MM.1S (cell line): Measurements from ENCODE around the gene TBC1D23.

Experiments
- DNase-seq: peaks from one replicate; pipeline ENCODE4 v3.0.0-alpha.2; 2015
- H2AFZ ChIP-seq: fragments of 300-600 bp; sonication (generic); 2 replicates; pipeline ENCODE4 v1.6.0; 2016; ENCODE audit warnings: antibody characterized with exemption, low read length
- H3F3A ChIP-seq: fragments of 300-600 bp; sonication (generic); 2 replicates; pipeline ENCODE4 v1.6.1; 2016; ENCODE audit warnings: mild to moderate bottlenecking, antibody characterized with exemption, low read length, moderate library complexity, mixed read lengths; ENCODE audit not compliant: insufficient read depth
- H3K27ac ChIP-seq: fragments of 300-600 bp; sonication (generic); 2 replicates; pipeline ENCODE4 v1.5.1; 2016; ENCODE audit warnings: mild to moderate bottlenecking, low read length
- H3K27me3 ChIP-seq: fragments of 300-600 bp; sonication (generic); replicated peaks from 2 replicates; pipeline ENCODE4 v1.6.0; 2016; ENCODE audit warnings: low read length; ENCODE audit not compliant: insufficient read depth
- H3K36me3 ChIP-seq: fragments of 300-600 bp; sonication (generic); replicated peaks from 2 replicates; pipeline ENCODE4 v1.6.1; 2016; ENCODE audit warnings: mild to moderate bottlenecking, low read length, mixed read lengths; ENCODE audit not compliant: insufficient read depth
- H3K4me1 ChIP-seq: fragments of 300-600 bp; sonication (generic); 2 replicates; pipeline ENCODE4 v1.6.1; 2016; ENCODE audit warnings: low read length, mixed read lengths
- H3K4me2 ChIP-seq: fragments of 300-600 bp; sonication (generic); 2 replicates; pipeline ENCODE4 v1.6.0; 2016; ENCODE audit warnings: low read depth, low read length
- H3K4me3 ChIP-seq: fragments of 300-600 bp; sonication (generic); 2 replicates; pipeline ENCODE4 v1.5.1; 2016; ENCODE audit warnings: low read length, mixed read lengths
- H3K79me2 ChIP-seq: fragments of 300-600 bp; sonication (generic); 2 replicates; pipeline ENCODE4 v1.6.1; 2016; ENCODE audit warnings: mixed run types, low read length, mixed read lengths
- H3K9ac ChIP-seq: fragments of 300-600 bp; sonication (generic); 2 replicates; pipeline ENCODE4 v1.6.1; 2016; ENCODE audit warnings: low read length, mixed read lengths
- H3K9me2 ChIP-seq: fragments of 300-600 bp; sonication (generic); replicated peaks from 2 replicates; pipeline ENCODE4 v1.6.1; 2016; ENCODE audit warnings: mild to moderate bottlenecking, low read length, mixed read lengths; ENCODE audit not compliant: insufficient read depth
- H3K9me3 ChIP-seq: fragments of 300-600 bp; sonication (generic); replicated peaks from 2 replicates; pipeline ENCODE4 v1.6.1; 2016; ENCODE audit warnings: mild to moderate bottlenecking, low read length, mixed read lengths; ENCODE audit not compliant: insufficient read depth
- H4K20me1 ChIP-seq: fragments of 300-600 bp; sonication (generic); 2 replicates; pipeline ENCODE4 v1.6.1; 2016; ENCODE audit warnings: mild to moderate bottlenecking, low read length, moderate library complexity, mixed read lengths; ENCODE audit not compliant: insufficient read depth
- CTCF ChIP-seq: fragments of 300-600 bp; sonication (generic); IDR thresholded peaks from 2 replicates; pipeline ENCODE4 v1.5.1; 2016; ENCODE audit warnings: antibody characterized with exemption, low read length, mixed read lengths
- EZH2 ChIP-seq: fragments of 300-600 bp; sonication (generic); optimal IDR thresholded peaks from 2 replicates; pipeline ENCODE3; 2017; ENCODE audit warnings: low read depth, mild to moderate bottlenecking, antibody characterized with exemption, low read length, mixed read lengths
- EZH2phosphoT487 ChIP-seq: fragments of 300-600 bp; sonication (generic); IDR thresholded peaks from 2 replicates; pipeline ENCODE4 v1.6.1; 2018; ENCODE audit warnings: antibody characterized with exemption, low read length

Gene TBC1D23

GRCh38 chr3:100289339-100289738 lies 28.5 kb downstream of the TBC1D23 start:
- no peaks in the 10 kb centered on the region for H3F3A ChIP-seq
- no peaks in the 10 kb centered on the region; the same call in 1 of the 2 replicates for H3K36me3 ChIP-seq
- no peak overlapping the region for H2AFZ ChIP-seq
- no peaks in the 10 kb centered on the region for H3K27me3 ChIP-seq
- no peak overlapping the region for H3K9ac ChIP-seq
- H3K79me2 ChIP-seq, result no peaks in the 10 kb centered on the region
- no peaks in the 10 kb centered on the region for H3K4me1 ChIP-seq
- no peaks in the 10 kb centered on the region for H4K20me1 ChIP-seq
- H3K4me2 ChIP-seq, result no peak overlapping the region
- no peak for DNase-seq
- no peak overlapping the region for H3K27ac ChIP-seq
- no peak overlapping the region for H3K4me3 ChIP-seq
- no peaks in the 10 kb centered on the region for H3K9me2 ChIP-seq
- no peaks in the 10 kb centered on the region for H3K9me3 ChIP-seq
- TF ChIP-seq EZH2phosphoT487 (no peak), EZH2 (no peak), CTCF (no peak)

- H3K9me3 ChIP-seq, result no peaks in the 10 kb centered on the region
- H3K4me1 ChIP-seq, result no peaks in the 10 kb centered on the region
- no peaks in the 10 kb centered on the region for H3K27me3 ChIP-seq
- no peaks in the 10 kb centered on the region for H4K20me1 ChIP-seq
- no peaks in the 10 kb centered on the region for H3K79me2 ChIP-seq
- no peak overlapping the region for H3K4me3 ChIP-seq
- no peak overlapping the region for H3K9ac ChIP-seq
- TF ChIP-seq EZH2phosphoT487 (no peak), EZH2 (no peak), CTCF (no peak)
- H3K36me3 ChIP-seq, result no peaks in the 10 kb centered on the region; the same call in 1 of the 2 replicates
- no peak overlapping the region for H2AFZ ChIP-seq
- H3F3A ChIP-seq, result no peaks in the 10 kb centered on the region
- H3K27ac ChIP-seq, result no peak overlapping the region
- no peak overlapping the region for H3K4me2 ChIP-seq
- H3K9me2 ChIP-seq, result no peaks in the 10 kb centered on the region
- no peak for DNase-seq
Observed at GRCh38 chr3:100295089-100295488, 34.3 kb downstream of the TBC1D23 start.

GRCh38 chr3:100297784-100298183 lies 37.0 kb downstream of the TBC1D23 start:
- no peak for DNase-seq

More at GRCh38 chr3:100297784-100298183, 37.0 kb downstream of the TBC1D23 start:
- Histone ChIP-seq H3K9me3 (no peaks in the 10 kb centered on the region), H3K9ac (no peak overlapping the region), H3K4me1 (no peaks in the 10 kb centered on the region), H3K27ac (no peak overlapping the region), H3K36me3 (peaks cover 2% of the 10 kb centered on the region; the same call in 1 of the 2 replicates), H3K27me3 (no peaks in the 10 kb centered on the region), H3K79me2 (no peaks in the 10 kb centered on the region), H2AFZ (no peak overlapping the region), H3F3A (no peaks in the 10 kb centered on the region), H3K9me2 (no peaks in the 10 kb centered on the region), H3K4me2 (no peak overlapping the region), H4K20me1 (no peaks in the 10 kb centered on the region), H3K4me3 (no peak overlapping the region)
- no peak for TF ChIP-seq EZH2
- no peak for TF ChIP-seq EZH2phosphoT487
- TF ChIP-seq CTCF, result no peak
